HG03103 (cell line): Measurements from ENCODE around the gene PARD3.
"Not testable (repeated sequence)": the region's sequence is repeated elsewhere in the genome, so short reads cannot be mapped to it uniquely, and the experiment has no call there.

ENCODE experiments used
- ATAC-seq: cut with Tn5 transposase; IDR thresholded peaks from one replicate; pipeline ENCODE4 v1.9.1; 2021; ENCODE audit warnings: low read depth; ENCODE audit not compliant: unreplicated experiment

Gene PARD3

GRCh38 chr10:34815185-34816084 is at the start of gene PARD3:
Gene PARD3 (minus strand): TSS chr10:34815296. CDS start chr10:34814995, 301 bp downstream.
- ATAC-seq, result no peak

DNA sequence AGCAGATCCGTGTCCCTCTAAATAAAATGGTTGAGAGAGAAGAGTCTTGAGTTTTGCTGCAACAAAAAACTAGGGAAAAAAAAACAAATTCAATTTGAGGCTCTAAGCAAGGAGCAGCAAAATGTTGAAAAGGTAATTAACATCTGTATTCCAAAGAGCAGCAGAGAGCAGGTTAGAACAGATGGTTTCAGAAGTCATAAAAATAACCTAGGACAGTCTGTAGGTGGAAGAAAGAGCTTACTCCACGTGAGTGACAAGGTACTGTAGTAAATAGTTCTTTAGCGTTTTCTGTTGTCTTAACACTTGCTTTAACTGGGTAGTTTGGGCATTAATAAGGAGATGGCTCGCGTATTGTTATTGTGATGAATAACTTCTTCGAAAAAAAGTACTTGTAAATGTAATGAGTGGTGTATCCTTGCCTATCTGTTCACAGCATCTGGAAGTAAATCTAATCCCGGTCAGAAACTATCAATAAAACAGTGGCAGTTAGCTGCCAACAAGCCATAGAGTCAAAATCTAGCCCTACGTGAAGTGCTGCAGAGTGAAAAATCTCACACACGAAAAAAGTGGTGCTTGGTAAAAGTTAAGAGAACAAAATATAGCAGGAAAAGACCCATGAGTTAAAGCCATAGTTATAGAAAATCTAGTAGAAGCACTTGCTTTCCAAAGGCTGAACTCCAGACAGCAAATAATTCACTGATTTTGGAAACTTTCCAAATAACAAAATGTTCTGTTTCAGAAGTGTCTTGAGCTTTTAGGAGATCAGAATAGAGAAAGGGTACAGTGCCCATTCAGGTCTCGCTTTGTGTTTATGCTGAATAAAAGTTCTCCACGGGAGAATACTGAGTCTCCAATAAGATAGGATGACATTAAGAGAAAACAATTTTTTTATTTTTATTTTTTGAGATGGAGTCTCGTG is 49.3 kb upstream of the PARD3 start:
- no peak for ATAC-seq

- ATAC-seq, result no peak
These were observed 47.8 kb upstream of the PARD3 start for GRCh38 chr10:34862892-34863291.

GRCh38 chr10:34861293-34862021 is 46.4 kb upstream of the PARD3 start:
- no peak for ATAC-seq

DNA sequence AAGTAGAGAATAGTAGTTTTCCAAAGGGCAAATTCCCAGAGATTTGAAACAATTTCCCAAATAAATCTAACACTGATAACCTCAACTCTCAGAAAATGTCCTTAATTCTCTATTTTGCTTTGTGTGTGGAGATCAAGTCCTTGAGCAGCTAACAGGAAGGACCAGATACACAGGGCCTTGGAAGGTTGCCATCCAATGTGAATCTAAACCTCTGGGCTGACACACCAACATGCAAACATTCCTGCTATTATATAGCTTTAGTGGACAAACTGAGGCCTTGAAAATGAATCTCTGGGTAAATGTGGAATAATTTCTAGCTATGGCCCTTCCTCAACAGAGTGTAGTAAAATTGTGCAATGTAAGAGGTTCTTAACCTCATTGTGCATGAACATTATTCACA is 44.1 kb upstream of the PARD3 start:
- no peak for ATAC-seq

GRCh38 chr10:34858003-34858402 is 42.9 kb upstream of the PARD3 start:
- ATAC-seq, result no peak

DNA sequence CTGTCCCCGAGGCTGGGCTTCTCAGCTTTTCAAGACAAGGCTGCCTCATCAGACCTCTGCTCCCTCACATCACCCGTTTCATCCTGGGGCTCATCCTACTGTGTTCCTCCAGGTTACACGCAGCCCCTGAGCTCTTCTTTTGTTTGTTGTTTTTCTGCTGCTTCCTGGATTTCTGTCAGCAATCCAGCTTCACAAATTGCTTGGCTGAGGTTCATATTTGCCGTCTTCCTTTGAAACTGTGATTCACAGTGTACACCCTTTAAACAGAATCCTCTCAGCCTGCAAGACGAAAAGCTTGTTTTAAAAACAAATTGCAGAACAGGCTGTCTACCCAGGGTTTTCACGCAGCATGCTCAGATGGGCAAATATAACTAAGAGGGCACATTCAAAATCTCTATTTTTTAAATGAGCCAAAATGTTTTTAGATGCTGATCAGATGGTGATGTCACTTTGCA is 39.1 kb upstream of the PARD3 start:
- no peak for ATAC-seq

DNA sequence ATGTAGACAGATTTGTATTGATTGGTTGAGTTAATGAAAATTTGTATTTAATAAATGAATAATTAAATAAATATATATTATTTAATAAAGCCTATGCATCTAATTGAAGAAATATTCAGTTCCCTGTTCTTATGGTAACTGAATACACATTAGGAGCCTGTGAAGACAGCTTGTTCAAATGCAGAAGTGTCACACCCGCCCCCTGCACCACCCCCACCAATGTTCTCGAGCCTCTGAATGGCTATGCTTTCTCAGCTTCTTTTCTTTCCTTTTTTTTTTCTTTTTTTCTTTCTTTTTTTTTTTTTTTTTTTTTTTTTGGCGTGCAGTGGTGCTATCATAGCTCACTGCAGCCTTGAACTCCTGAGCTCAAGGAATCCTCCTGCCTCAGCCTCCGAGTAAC is 38.3 kb upstream of the PARD3 start:
- no peak for ATAC-seq

DNA sequence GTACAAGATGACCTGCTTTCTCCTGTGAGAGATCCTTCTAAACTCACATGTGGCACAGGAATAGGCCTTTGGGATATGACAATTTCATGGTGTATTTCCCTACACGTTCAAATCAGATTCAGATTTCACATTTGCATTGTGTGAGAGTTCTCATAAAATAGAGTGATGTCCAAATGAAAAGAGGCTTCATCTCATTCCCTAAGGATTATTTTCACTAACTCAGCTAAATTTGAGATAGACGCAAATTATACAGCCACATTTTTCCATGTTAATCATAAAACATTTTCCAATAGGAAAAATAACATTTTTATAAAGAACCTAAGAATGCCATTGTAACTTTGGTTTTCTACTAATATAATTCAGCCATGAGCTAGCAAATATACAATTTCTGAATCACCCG is 35.5 kb upstream of the PARD3 start:
- no peak for ATAC-seq

DNA sequence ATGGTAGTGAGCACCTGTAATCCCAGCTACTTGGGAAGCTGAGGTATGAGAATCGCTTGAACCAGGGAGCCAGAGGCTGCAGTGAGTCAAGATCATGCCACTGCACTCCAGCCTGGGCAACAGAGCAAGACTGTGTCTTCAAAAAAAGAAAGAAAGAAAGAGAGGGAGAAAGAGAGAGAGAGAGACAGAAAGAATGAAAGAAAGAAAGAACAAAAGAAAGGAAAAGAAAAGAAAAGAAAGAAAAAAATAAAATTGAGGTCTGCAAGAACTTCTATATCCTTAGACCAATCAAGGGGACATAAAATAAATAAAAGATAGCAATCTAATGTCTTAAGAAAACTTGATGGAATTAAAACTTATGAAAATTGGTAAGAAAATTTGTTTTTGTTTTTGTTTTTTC is 34.9 kb upstream of the PARD3 start:
- ATAC-seq, result no peak

DNA sequence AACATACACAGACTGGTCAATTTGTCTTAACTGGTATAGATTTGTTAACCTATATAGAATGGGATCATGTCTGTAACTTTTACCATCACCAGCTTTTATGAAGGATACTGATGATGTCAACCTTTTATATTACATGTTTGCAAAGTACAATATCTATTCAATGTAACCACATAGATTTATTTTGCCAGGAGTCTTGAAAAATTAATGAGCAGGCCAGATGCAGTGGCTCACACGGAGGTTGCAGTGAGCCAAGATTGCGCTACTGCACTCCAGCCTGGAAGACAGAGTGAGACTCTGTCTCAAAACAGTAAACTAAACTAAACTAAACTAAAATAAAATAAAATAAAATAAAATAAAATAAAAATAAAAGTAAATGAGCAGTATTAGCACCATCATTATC is 30.0 kb upstream of the PARD3 start:
- no peak for ATAC-seq

- no peak for ATAC-seq
These were observed 29.4 kb upstream of the PARD3 start for GRCh38 chr10:34844448-34844847.

GRCh38 chr10:34843470-34843869 is 28.4 kb upstream of the PARD3 start:
- not testable (repeated sequence) for ATAC-seq

DNA sequence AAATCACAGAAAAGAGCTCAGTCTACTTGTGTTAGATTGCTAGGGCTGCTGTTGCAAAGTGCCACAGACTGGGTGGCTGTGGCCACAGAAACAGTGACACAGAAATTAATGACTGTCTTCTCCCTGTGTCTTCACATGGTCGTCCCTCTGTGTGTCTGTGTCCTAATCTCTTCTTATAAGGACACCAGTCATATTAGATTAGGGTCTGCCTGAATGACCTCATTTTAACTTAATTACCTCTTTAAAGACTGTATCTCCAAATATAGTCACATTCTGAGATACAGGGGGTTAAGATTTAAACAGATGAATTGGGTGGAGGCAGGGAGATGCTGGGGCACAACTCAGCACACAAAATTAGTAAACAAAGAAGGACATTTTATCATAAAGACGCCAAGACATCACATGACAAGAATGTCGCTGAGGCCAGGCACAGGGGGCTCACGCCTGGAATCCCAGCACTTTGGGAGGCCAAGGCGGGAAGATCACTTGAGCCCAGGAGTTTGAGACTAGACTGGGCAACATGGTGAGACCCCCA is 23.3 kb upstream of the PARD3 start:
- ATAC-seq, result no peak

GRCh38 chr10:34835908-34836508 is 20.9 kb upstream of the PARD3 start:
- peak; percentile 68 for ATAC-seq

DNA sequence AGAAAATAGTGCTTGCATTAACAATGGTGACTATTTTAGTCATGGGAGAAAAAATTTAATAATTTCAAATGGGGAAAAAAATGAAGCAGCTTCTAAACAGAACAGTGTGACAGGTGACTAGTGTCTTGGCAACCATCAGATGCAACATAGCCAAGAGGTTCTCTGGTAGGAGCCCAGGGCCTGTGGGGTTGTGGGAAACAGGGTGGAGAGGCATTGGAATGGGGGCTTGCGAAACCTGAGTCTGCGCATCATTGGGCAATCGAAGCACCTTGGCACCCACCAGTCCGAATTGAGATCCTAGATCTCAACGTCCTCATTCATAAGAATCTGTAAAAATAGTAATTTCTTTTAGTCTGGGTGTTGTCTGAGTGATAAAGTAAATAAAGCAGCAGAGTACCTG is 19.2 kb upstream of the PARD3 start:
- no peak for ATAC-seq

- ATAC-seq, result no peak
These were observed 15.2 kb upstream of the PARD3 start for GRCh38 chr10:34830217-34830822.

- ATAC-seq, result no peak
These were observed 12.0 kb upstream of the PARD3 start for GRCh38 chr10:34826857-34827766.

DNA sequence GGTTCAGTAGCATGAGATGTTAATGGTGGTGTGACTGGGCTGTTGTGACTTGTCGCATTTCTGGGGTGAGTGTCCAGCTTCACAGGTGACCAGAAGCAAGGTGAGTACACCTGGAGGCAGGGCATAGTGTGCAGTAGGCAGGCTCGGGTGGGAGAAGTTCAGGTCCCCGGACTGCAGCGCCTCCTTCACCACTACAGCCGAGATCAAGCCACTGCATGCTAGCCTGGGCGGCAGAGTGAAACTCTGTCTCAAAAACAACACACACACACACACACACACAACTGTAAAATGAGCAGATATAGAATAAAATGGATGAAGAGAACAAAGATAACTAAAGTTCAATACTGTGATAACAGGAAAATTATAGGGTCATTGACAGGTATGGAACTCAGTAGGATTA is 11.1 kb upstream of the PARD3 start:
- ATAC-seq, result no peak
